ENCODE measurements around the gene REPIN1.

GRCh38 chr7:150367677-150368095 lies 936 bp upstream of the REPIN1 start:
- TF ChIP-seq CTCF (IDR thresholded peaks at IDR 0.05; ENCODE audit: poor library complexity) (no peak), EZH2 (IDR thresholded peaks at IDR 0.05; ENCODE audit: borderline replicate concordance) (no peak), EZH2phosphoT487 (IDR thresholded peaks at IDR 0.05; ENCODE audit: low read depth, severe bottlenecking, unreplicated experiment) (no peak)
